Fibroblast of peridontal ligament (primary cell): ENCODE data around the gene LRRC36.

ENCODE experiments used
- DNase-seq: peaks from one replicate; pipeline ENCODE4 v3.0.0-alpha.2; 2010; ENCODE audit errors: extremely low read depth

Gene LRRC36

DNA sequence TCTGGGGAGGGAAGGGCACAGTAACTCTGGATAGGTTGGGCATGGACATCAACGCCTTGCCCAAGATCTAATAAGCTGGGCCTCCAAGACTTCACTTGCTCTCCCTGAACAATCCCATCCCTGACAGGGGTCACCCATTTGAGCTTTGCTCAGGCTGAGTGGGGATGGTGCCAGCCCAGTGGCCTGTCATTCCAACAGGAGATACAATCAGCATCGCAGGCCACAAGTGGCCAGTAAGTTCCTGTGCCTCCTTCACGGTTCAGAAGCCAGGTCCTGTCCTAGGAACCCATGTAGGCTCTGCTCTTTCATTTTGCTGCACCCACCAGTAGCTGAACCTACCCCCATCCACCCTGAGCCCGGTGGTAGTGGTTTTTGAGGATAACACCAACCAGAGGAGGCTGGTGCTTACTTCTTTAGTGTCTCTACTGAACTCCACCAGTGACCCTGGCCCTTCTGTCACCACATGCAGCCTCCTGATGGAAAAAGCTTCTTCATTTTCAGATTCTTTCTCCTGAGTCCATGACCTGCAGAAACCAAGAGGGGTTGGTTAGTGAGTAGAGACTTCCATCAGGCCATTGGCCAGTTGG, 32.4 kb upstream of the LRRC36 start:
- DNase-seq: no peak

GRCh38 chr16:67294938-67295361, 31.7 kb upstream of the LRRC36 start:
- peak; percentile 67 for DNase-seq

DNA sequence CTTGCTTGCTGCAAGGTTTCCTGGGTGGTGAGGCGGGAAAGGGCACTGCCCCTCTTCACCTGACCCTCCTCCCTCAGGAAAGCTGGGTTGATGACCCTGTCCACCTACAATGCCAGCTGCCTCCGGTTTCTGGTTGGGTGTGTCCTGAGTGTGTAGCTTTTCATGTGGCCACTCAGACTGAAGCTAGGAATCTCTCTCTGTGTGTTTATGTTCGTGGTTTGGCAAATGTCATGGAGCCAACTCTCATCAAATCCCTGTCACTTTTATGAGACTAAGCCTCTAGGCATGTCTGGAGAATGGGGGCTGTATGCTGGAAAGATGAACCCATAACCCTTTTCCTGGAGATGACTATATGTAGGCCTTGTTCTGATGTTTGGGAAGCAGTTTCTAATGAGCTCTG, 30.2 kb upstream of the LRRC36 start:
- peak; percentile 85 for DNase-seq

DNA sequence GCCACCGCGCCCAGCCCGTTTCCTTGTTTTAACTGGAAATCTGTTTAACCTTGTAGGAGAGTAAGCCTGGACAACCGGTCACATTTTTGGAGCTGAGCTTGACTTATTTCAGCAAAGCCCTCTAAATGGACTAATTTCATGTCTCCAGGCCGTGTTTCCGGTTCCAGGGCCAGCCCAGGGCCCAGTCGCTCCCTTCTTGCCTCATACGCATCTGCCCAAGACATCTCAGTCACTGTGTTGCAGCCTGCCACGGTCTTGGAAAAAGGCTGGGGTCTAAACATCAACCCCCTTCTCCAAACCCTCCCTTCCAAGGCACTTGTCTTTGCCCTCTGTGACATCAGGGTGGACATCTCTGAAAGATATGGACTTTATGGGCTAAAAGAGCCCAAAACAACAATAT, 28.3 kb upstream of the LRRC36 start:
- no peak for DNase-seq

- DNase-seq: no peak
These were observed 27.3 kb upstream of the LRRC36 start for GRCh38 chr16:67299269-67299668.

DNA sequence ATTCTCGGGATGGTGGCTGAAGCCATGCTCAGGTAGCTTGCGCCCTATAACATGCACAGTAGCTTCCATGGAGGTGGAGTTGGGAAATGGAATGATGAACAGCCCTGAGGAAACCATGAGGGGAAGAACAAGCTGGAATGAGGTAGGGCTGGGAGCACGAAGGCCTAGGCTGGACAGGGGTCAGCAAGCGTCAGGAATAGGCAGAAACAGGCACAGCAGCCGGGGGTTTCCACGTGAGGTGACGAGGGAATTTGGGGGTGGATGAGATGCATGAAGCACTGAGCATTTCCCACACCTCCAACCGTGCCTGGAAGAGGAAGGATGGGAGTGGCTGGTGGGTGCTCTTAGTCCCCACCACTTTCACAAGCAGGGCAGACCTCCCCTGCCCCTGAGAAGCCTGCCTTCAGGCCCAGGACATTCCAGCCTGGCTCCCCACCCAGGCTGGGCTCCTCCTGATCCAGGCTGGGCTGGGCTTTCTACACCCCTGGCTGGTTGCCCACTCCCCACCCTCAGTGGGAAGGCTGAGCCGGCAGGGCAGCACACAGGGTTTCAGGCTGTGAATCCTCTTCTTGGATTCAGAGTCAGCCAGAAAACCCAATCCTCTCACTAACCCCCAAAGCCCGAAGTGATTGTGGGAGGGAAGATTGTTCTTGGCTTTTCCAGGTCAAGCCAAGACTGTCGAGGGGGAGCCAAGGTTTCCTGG, 25.4 kb upstream of the LRRC36 start:
- DNase-seq: peak; percentile 45

DNA sequence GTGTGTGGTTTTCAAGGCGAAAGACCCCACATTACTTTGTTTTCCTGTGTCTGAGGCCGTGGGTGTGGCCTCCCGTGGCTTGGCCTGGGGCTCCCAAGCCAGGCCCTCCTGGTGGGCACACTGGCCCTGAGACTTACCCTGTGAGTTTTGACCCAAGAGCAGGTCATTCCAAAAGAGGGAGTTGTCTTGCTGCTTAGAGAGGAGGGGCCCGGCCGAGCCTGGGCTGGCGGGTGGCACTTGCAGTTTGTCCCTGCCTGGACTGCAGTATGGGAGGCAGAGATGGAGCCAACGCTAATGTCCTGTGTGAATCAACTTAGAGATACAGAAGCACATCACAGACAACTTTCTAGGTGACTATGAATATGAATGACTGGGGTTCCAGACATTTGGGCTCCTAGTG, 24.5 kb upstream of the LRRC36 start:
- DNase-seq: no peak

GRCh38 chr16:67302970-67303369, 23.6 kb upstream of the LRRC36 start:
- no peak for DNase-seq

GRCh38 chr16:67304020-67304419, 22.6 kb upstream of the LRRC36 start:
- no peak for DNase-seq

GRCh38 chr16:67305216-67306071, 21.2 kb upstream of the LRRC36 start:
- DNase-seq: no peak

DNA sequence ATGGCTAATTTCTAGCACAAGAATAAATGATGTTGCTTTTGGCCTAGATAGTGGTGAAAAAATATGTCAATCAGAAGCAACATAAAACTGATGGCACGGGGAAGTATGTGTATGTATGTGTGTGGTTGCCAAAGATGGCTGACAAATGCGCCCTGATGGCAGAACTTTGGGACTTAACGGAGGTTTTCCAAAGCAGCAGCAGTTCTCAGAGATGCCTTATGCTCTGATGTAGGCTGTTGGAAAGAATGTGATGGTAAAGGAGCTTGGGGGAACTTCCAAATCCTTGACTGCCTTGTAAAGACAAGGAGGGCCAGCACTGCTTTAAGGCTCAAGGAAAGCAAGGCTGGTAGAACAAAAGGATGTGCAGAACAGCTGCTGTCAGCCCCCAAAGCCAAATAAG, 16.1 kb upstream of the LRRC36 start:
- peak; percentile 10 for DNase-seq

DNA sequence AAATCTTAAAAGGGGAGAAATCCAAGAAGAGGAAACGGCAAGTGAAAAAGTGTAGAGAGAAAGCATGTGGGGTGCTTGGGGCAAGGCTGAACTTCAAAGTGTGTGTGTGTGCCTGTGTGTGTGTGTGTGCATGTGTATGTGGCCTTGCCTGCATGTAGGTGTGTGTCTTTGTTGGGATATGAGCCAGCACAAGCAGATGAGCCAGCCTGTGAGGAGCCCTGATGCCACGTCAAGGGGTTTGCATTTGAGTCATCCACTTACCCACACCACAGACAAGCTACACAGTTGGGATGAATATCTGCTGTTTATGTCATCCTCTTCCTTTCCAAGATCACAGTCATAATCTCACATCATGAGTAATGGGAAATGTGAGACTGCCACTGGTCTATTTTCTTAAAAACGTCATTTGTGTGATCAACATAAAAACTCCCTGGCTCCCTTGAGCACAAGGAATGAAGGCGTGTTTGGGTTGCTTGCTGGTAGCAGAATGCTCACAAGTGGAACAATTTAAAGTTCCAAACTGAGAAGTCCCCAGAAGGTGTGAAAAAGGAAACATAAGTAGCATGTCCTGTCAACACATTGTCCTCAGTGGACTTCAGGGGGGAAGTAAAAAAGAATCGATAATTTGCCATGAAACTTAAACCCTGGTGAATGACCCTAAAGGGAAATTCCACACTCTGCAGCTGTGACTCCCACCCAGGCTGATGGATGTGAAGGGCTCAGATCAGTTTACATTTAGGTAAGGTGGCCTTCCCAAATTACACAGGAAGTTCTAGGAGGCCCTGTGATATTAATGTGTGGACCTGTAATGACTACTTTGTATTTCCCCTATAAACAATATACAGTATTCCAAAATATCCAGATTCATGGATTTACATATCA, 14.8 kb upstream of the LRRC36 start:
- DNase-seq: peak; percentile 100

- no peak for DNase-seq
These were observed 13.9 kb upstream of the LRRC36 start for GRCh38 chr16:67312719-67313118.

- DNase-seq: no peak
These were observed 8.8 kb upstream of the LRRC36 start for GRCh38 chr16:67317853-67318252.

DNA sequence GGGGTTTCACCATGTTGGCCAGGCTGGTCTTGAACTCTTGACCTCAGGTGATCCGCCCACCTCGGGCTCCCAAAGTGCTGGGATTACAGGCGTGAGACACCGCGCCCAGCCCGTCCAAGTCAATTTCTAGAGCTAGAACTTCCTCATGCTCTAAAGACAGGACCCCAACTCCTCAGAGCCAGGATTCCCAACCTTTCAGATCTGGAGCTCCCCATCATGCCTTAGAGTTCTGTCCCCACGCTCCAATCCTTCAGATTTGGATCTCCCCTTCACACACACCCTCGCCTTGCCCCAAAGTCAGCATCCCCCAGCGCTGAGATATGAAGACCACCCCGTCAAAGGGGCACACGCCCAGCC, 522 bp upstream of the LRRC36 start:
- DNase-seq: no peak

GRCh38 chr16:67327743-67328142, 1.1 kb downstream of the LRRC36 start:
- DNase-seq: peak; percentile 7

GRCh38 chr16:67329901-67330300, 3.3 kb downstream of the LRRC36 start:
- no peak for DNase-seq

DNA sequence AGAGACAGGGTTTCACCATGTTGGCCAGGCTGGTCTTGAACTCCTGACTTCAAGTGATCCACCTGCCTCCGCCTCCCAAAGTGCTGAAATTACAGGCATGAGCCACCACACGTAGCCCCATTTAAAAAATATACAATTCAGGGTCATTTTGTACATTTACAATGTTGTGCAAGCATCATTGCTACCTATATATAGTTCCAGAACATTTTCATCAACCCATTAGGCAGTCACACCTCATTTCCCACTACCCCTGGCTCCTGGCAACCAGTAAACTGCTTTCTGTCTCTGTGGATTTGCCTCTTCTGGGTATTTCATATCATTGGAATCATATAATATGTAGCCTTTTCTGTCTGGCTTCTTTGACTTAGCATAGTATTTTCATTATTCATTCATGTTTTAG, 6.7 kb downstream of the LRRC36 start:
- DNase-seq: no peak

GRCh38 chr16:67336116-67336515, 9.5 kb downstream of the LRRC36 start:
- no peak for DNase-seq

DNA sequence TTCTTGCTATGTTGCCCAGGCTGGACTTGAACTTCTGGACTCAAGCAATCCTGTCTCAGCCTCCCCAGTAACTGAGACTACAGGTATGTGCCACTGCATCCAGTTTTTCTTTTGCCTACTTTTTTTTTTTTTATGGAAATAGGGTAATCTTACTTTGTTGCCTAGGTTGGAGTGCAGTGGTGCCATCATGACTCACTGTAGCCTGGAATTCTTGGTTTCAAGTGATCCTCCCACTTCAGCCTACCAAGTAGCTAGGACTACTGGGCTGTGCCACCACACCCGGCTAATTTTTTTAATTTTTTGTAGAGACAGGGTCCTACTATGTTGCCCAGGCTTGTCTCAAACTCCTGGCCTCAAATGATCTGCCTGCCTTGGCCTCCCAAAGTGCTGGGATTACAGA, 10.0 kb downstream of the LRRC36 start:
- no peak for DNase-seq

GRCh38 chr16:67339453-67339852, 12.8 kb downstream of the LRRC36 start:
- peak; percentile 61 for DNase-seq

GRCh38 chr16:67341250-67341649, 14.6 kb downstream of the LRRC36 start:
- DNase-seq: no peak
